AG08396 (cell line): Measurements from ENCODE around the gene TUT1.
"Not testable (repeated sequence)": the region's sequence is repeated elsewhere in the genome, so short reads cannot be mapped to it uniquely, and the experiment has no call there.

Experiments
- DNase-seq: peaks from one replicate; pipeline ENCODE4 v3.0.0; 2012; ENCODE audit warnings: low spot score, mixed read lengths

Gene TUT1

GRCh38 chr11:62575837-62576236 lies 15.5 kb downstream of the TUT1 start:
- DNase-seq: no peak

DNA sequence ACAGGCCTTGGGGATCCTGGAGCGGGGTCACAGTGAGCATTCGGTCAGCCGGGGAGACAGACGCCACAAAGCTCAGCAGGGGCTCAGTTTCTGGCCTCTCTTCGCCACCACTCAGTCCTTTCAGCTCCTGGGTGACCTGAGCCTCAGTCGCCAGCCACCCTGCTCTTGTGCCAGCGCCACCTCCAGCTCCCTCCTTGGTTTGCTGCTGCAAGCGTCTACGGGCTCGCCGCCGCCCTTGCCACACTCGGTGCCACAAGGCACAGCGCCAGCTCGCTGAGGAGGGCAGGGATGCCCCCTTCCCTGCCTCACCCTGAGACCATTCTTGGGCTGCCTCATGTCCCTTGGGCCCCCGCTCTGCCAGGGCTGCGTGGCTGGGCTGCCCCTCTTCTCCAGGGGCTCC lies 16.2 kb downstream of the TUT1 start:
- no peak for DNase-seq

GRCh38 chr11:62574363-62575071 lies 16.8 kb downstream of the TUT1 start:
- peak; percentile 36 for DNase-seq

- peak; percentile 97 for DNase-seq
These were observed 17.5 kb downstream of the TUT1 start, which contains the start of gene EEF1G for GRCh38 chr11:62573592-62574362. Gene EEF1G (minus strand): TSS chr11:62573891. CDS start chr11:62573842, 49 bp downstream.

GRCh38 chr11:62573006-62573591 lies 18.2 kb downstream of the TUT1 start:
- DNase-seq: no peak

- DNase-seq: no peak
These were observed 18.9 kb downstream of the TUT1 start for GRCh38 chr11:62572431-62572830.

DNA sequence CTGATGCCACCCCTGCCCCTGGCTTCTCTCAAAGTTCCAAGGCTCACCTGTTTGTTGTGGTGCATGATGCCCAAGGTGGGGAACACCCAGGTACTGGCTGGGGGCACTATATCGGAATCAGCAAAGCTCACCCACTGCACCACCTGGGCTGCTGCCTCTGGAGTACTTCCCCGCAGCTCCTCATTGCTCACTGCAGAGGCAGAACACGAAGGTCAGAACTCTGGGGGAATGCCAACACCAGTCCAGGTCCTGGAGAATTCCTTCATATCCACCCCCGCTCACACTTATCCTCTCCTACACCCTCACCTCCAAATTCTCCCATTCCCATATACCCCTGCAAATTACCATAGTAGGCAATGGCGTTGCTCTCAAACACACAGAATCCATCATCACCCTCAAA lies 19.8 kb downstream of the TUT1 start:
- not testable (repeated sequence) for DNase-seq

DNA sequence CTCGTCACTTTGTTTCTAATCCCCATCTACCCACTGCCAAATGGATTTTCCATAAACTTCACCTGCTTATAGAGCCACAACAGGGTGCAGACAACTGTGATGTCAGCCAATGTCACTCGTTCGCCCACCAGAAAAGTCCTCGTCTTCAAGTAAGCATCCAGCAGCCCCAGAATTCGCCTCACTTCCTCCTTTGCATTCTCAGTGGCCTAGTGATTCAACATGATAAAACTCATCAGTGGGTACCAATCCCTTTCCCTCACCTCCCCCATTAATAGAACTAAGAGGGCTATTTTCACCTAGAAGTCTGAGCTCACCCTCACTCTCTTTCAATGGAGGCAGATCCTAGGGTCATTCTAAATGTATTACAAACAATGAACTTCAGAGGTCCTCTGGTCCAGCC lies 20.4 kb downstream of the TUT1 start:
- DNase-seq: not testable (repeated sequence)

- DNase-seq: no peak
These were observed 21.7 kb downstream of the TUT1 start for GRCh38 chr11:62569611-62570010.

DNA sequence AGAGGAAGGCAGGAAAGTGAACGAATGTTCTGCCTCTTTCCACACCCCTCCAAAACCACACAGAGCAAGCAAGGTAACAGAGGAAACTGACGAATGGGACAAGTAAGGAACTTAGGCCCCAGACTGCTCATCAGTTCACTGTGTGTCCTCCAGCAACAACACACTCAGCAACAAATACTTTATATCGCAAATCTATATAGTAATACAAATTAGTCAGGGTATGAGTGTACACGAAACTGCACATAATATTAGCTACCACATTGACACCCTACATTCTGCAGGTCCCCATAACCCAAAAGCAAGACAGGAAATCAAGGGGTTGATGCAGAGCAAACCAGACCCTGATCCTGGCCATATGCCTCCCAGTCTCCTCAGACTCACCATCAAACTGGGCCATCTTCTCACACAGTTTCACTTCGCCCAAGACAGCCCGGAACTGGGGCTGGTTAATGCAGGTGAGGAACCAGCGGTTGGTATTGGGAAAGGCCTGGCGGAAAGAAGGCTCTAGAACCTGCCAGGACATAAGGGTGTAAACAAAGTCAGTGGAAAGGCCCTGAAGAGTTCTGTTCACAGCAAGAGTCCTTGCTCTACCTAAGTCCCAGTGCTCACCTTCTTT lies 24.2 kb downstream of the TUT1 start:
- DNase-seq: no peak

DNA sequence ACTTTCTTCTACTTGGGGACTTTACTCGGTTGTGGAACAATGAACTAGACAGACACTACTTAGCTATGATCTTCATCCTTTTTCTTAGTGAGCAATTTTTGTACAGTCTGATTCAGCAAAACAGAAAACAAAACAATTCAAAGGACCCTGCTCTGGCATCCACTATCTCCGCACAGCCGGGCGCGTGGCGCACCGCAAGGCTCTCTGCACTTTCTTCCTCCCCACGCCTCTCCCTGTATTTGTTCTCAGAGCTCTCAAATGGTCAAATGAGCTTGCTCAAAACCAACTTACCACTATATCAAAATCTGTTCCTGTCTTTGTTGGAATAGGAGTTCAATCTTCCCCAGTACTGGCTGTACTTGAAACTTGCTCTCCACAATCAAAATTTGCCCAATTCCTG lies 25.1 kb downstream of the TUT1 start:
- no peak for DNase-seq

DNA sequence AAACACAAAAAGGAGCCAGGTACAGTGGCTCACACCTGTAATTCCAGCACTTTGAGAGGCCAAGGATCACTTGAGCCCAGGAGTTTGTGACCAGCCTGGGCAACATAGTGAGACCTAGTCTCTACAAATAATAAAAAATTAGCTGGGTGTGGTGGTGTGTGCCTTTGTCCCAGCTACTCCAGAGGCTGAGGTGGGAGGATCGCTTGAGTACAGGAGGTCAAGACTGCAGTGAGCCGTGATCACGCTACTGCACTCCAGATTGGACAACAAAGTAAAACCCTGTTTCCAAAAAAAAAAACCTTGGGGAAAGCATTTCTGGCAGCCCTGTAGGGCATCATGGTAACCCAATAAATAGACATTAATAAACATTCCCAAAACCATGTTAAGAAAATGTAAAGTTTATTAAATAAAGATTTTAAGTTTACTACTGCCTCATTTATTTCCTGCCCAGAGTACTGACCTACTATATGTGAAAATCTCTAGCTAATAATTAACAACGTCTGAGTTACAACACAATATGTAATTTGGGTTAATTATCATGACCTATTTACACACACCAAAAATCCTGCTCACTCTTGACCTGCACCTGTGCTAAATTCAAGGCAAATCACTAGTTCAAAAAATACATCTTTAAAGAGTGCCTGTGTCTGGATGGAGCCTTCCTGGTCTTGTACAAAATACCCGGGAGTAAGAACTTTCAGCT lies 26.1 kb downstream of the TUT1 start:
- no peak for DNase-seq

GRCh38 chr11:62561677-62562230 lies 29.6 kb downstream of the TUT1 start:
- not testable (repeated sequence) for DNase-seq

DNA sequence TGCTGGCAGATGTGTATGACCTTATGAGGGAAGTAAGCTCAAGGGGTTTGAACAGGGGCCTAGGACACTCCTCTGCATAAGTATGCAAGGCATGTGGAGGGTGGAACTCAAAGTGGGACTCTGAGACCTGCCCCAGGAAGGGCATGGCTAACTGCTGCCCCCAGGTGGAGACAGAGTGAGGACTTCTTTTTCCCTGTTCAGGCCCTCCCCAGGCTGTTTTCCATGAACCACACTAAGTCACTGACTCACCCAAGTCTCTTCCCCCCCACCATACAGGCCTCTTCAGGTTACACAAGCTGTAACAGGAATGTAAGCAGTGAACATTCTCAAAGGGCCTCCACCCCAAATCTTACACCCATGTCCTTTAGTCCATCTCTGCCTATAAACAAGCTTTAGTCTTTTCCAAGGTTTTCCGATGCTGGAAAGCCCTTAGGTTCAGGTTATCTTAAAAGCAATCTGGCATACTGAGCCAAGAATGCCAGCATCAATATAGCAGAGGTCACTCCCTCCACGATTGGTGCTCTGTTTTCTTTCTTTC lies 30.7 kb downstream of the TUT1 start:
- peak; percentile 84 for DNase-seq

DNA sequence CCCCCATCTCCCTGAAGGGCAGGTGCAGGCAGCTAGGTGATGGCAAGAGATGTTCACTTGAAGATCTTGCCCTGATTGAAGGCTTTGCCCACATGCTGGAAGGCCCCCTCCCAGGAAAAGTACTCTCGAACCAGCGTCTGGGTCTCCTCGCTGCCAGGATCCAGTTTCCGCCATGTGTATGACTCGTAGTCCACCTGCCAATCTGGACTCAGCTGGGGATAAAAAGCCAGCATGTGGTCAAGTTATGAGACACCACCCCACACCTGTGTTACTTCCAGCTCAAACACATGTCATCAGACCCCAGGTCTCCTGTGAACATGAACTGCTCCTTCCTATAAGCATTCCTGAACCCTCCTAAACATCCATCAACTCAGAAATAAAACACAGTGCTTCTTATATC lies 31.7 kb downstream of the TUT1 start:
- not testable (repeated sequence) for DNase-seq

- DNase-seq: no peak
These were observed 32.1 kb downstream of the TUT1 start for GRCh38 chr11:62559204-62559603.

DNA sequence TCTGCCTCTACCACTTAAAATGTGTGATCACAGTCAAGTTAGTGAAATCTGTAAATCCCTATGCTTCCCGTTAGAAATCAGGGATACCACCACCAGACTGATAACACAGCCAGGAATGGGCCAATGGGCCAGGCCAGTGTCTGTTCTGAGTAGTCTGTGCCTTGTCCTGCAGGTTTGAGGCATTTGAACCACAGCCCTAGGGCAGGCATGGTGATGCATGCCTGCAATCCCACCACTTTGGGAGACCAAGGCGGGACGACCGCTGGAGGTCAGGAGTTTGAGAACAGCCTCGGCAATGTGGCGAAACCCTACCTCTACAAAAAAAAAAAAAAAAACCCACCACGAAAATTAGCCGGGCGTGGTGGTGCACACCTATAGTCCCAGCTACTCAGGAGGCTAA lies 32.7 kb downstream of the TUT1 start:
- DNase-seq: no peak

DNA sequence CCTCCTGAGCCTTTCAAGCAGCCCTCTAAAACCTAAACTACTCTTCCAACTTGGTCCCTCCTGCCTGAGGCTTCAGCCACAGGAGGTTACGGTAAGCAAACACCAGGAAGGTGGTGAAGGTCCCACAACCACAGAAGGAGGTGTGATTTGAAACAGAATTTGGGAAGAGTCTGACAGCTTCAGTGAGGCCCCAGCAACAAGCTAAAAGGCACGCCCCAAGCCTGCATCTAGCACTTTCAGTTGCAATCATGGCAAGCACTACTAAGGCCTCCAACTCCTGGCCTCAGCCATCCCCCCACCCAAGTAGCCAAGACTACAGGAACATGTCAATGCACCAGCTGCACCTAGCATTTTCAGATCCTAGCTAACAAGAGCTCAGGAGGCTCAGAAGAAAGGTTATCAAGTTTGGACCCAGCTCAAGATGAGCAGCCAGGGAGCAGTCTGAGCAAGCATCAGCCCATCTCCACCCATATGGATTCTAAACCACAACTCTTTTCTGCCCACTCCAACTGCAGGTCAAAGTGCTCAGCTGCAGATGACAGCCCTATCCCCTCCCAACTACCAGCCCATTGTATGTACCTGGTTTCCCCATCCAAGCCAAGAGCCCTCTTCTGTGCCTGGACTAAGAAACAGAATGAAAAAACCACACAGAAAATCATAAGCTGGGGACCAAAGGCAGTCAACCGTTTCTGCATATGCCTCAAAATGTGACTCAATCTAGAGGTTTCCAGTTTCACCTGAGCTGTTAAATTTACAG lies 34.3 kb downstream of the TUT1 start:
- DNase-seq: no peak

DNA sequence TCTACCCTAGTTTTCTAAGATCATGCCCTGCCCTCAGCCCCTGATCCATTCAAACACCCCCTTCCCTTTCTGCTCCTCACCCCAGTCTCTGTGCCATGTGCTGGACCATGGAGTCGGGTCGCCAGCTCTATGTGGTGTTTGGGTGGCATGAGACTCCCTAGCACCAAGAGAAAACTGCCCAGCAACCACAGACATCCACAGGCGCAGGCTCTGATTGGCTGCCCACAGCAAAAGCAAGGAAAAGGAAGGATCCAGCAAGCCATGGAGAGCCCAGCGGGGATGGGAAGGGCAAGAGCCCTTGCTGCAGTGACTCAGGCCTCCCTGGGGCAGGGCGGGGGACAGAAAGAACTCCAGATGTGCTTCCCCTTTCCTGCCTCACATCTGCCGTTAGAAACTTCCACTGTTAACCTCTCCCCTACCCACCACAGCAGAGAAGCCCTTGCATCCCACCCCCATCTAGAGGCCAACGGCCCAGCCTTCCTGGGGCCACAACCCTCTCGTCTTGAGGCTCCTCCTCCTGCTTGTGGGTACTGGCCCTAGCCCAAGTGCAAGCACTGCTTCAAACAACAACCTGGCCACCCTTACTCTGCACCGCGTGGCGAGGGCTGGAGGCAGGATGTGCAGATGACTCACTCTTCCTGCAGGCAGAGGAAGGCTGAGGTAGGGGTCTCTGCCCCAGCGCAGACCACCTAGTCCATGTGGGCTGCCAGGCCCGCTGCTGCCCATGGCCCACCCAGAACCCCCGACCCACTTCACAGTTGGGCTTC lies 35.0 kb downstream of the TUT1 start:
- peak; percentile 95 for DNase-seq
